DOHH2 (cell line): ENCODE measurements around the gene CLTA.

Source experiments
- EZH2phosphoT487 ChIP-seq: fragments of 200-600 bp; sonication (generic); IDR thresholded peaks from 2 replicates; pipeline ENCODE4 v1.6.1; 2017; ENCODE audit warnings: borderline replicate concordance, mild to moderate bottlenecking, antibody characterized with exemption, low read length, moderate library complexity, mixed read lengths
- TF ChIP-seq, protein P1 (sequence below): fragments of 200-600 bp; sonication (generic); IDR thresholded peaks from one replicate; pipeline ENCODE4 v1.5.1; 2014; ENCODE audit warnings: antibody characterized with exemption, mild to moderate bottlenecking, low read depth, low read length; ENCODE audit not compliant: poor library complexity, severe bottlenecking

DNA sequence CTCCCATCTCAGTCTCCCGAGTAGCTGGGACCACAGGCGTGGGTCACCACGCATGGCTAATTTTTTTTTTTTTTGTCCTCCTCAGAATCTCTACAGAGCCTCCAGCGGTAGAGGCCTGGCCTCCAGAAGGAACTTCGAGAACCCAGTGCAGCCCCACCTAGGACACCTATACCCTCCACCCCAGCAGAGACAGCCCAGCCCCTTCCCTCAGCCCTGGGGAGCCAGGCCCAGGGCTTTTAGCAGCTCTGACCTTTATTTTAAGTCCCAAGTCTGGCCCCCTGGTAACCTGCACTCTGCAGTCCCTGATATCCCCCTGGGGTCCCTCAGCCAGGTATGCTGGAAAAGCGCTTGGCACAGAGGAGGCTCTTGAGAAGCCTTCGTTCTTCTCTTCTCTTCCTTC, 49.0 kb upstream of the CLTA start:
- TF ChIP-seq, protein P1, sequence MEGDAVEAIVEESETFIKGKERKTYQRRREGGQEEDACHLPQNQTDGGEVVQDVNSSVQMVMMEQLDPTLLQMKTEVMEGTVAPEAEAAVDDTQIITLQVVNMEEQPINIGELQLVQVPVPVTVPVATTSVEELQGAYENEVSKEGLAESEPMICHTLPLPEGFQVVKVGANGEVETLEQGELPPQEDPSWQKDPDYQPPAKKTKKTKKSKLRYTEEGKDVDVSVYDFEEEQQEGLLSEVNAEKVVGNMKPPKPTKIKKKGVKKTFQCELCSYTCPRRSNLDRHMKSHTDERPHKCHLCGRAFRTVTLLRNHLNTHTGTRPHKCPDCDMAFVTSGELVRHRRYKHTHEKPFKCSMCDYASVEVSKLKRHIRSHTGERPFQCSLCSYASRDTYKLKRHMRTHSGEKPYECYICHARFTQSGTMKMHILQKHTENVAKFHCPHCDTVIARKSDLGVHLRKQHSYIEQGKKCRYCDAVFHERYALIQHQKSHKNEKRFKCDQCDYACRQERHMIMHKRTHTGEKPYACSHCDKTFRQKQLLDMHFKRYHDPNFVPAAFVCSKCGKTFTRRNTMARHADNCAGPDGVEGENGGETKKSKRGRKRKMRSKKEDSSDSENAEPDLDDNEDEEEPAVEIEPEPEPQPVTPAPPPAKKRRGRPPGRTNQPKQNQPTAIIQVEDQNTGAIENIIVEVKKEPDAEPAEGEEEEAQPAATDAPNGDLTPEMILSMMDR = no peak
- no peak for TF ChIP-seq EZH2phosphoT487
